Measurements from ENCODE around the gene APOB.
"Not testable (repeated sequence)": the region's sequence is repeated elsewhere in the genome, so short reads cannot be mapped to it uniquely, and the experiment has no call there.

Gene APOB

GRCh38 chr2:21030983-21031968, 12.6 kb downstream of the APOB start:
- no peak for DNase-seq

- DNase-seq = no peak
These were observed 14.4 kb downstream of the APOB start for GRCh38 chr2:21029519-21029918.

- not testable (repeated sequence) for DNase-seq
These were observed 14.9 kb downstream of the APOB start for GRCh38 chr2:21028951-21029350.

GRCh38 chr2:21028021-21028947, 15.6 kb downstream of the APOB start:
- no peak for DNase-seq

- DNase-seq = no peak
These were observed 17.2 kb downstream of the APOB start for GRCh38 chr2:21026479-21027282.

GRCh38 chr2:21025690-21026478, 18.0 kb downstream of the APOB start:
- no peak for DNase-seq

- no peak for DNase-seq
These were observed 19.0 kb downstream of the APOB start for GRCh38 chr2:21024722-21025389.

GRCh38 chr2:21024198-21024597, 19.7 kb downstream of the APOB start:
- no peak for DNase-seq

GRCh38 chr2:21023419-21024181, 20.3 kb downstream of the APOB start:
- no peak for DNase-seq

GRCh38 chr2:21022792-21023367, 21.0 kb downstream of the APOB start:
- no peak for DNase-seq

- no peak for DNase-seq
These were observed 22.4 kb downstream of the APOB start for GRCh38 chr2:21021430-21021829.

- no peak for DNase-seq
These were observed 23.1 kb downstream of the APOB start for GRCh38 chr2:21020668-21021288.

- DNase-seq = no peak
These were observed 23.7 kb downstream of the APOB start for GRCh38 chr2:21020031-21020667.

- DNase-seq = no peak
These were observed 24.2 kb downstream of the APOB start for GRCh38 chr2:21019678-21020021.

GRCh38 chr2:21019000-21019677, 24.7 kb downstream of the APOB start:
- no peak for DNase-seq

- DNase-seq = no peak
These were observed 25.6 kb downstream of the APOB start for GRCh38 chr2:21018290-21018689.

GRCh38 chr2:21017748-21018276, 26.1 kb downstream of the APOB start:
- DNase-seq = no peak

GRCh38 chr2:21015281-21015645, 28.6 kb downstream of the APOB start:
- no peak for DNase-seq

Data from CD4-positive, alpha-beta T cell treated with Interleukin-1 beta for 1 hour (primary cell).